Tibial artery (tissue), 4 donors: ENCODE results near the gene APBA2.

Experiments used
- DNase-seq, 2 donors: peaks; one replicate each; pipeline ENCODE4 v3.0.0-alpha.2; 2019
- H3K27ac ChIP-seq, 2 donors: fragments of 200-600 bp; sonication (generic) in 1 of 2; 1 replicate in 1 of 2; 2 replicates in 1 of 2; pipeline ENCODE4 v1.5.1; 2018 to 2019; ENCODE audit warnings: mild to moderate bottlenecking in 1 of 2
- H3K27me3 ChIP-seq, 2 donors: fragments of 200-600 bp; sonication (generic) in 1 of 2; one replicate each; pipeline versions ENCODE4 v1.5.1 to v1.6.0; 2016 to 2019
- H3K36me3 ChIP-seq, 3 donors: fragments of 200-600 bp; sonication (generic) in 2 of 3; one replicate each; pipeline ENCODE4 v1.5.1; 2016 to 2019; ENCODE audit warnings: mild to moderate bottlenecking in 2 of 3
- H3K4me1 ChIP-seq, 4 donors: fragments of 200-600 bp; sonication (generic) in 2 of 4; 1 replicate in 3 of 4; 2 replicates in 1 of 4; pipeline ENCODE4 v1.5.1; 2016 to 2019
- H3K4me3 ChIP-seq, 2 donors: fragments of 200-600 bp; sonication (generic) in 1 of 2; 1 replicate in 1 of 2; 2 replicates in 1 of 2; pipeline ENCODE4 v1.5.1; 2018 to 2019; ENCODE audit warnings: mild to moderate bottlenecking in 2 of 2
- H3K9me3 ChIP-seq, 3 donors: fragments of 200-600 bp; sonication (generic) in 1 of 3; one replicate each; pipeline ENCODE4 v1.5.1; 2016 to 2019
- CTCF ChIP-seq, 2 experiments: fragments of 200-600 bp in 1 of 2; fragments of 450-650 bp in 1 of 2; IDR thresholded peaks; one replicate each; pipeline ENCODE4 v1.5.1; 2017 to 2019; ENCODE audit warnings: antibody characterized with exemption in 2 of 2, mild to moderate bottlenecking in 1 of 2, moderate library complexity in 1 of 2
- intact Hi-C: fragments of 100-400 bp; cut with DNase I; formaldehyde crosslinking; loops from one replicate; pipeline ENCODE4 v1.15.0; 2023; ENCODE audit warnings: low total_unique reads

APBA2 gene

GRCh38 chr15:29061746-29062145, 176.0 kb downstream of the APBA2 start:
- H3K4me1 ChIP-seq = no peaks in the 10 kb centered on the region
- no peak overlapping the region for H3K4me3 ChIP-seq
- no peaks in the 10 kb centered on the region for H3K27me3 ChIP-seq
- no peaks in the 10 kb centered on the region for H3K9me3 ChIP-seq
- TF ChIP-seq CTCF (IDR thresholded peaks at IDR 0.05) = no peak
- intact Hi-C loops = no loop called here
- H3K27ac ChIP-seq = no peak overlapping the region
- H3K36me3 ChIP-seq = no peaks in the 10 kb centered on the region
- DNase-seq = no peak

DNA sequence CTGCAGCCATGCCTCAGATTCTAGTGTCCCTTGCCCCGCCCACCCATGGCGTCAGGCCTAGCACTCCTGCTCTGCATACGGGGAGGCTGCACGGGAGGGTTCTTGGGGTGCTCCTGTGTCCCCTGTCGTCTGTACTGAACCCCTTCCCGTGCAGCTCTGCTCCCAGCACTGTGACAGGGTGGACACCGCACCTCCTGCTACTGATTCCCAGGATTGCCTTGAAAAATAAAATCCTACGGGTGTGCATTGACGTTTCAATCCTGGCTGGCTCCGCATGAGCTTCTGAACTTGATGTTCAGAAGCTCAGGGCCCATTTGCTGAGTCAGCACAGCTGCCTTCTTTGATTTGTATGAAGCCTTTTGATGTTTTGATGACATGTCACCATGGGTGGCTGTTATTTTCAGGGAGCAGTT, 176.4 kb downstream of the APBA2 start:
- H3K4me3 ChIP-seq = no peak overlapping the region
- H3K27ac ChIP-seq = no peak overlapping the region
- H3K36me3 ChIP-seq = no peaks in the 10 kb centered on the region
- H3K27me3 ChIP-seq = no peaks in the 10 kb centered on the region
- intact Hi-C loops = no loop called here
- no peak for DNase-seq
- no peaks in the 10 kb centered on the region for H3K4me1 ChIP-seq
- TF ChIP-seq CTCF (IDR thresholded peaks at IDR 0.05) = no peak
- H3K9me3 ChIP-seq = no peaks in the 10 kb centered on the region

DNA sequence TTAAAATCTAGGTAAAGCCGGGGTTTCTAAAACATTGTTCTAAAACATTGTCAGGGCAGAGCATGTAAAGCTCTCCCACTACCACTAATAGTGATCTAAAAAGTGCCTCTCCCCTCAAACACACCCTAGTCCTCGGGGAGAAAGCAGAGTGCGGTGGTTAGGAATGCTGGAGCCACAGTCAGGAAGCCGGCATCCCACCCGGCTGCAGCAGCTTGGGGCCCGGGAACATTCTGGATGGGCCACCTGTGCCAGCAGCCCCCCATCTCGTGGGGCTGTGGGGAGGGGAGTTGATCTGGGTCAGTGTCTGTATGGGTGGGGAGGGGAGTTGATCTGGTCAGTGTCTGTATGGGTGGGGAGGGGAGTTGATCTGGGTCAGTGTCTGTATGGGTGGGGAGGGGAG, 176.9 kb downstream of the APBA2 start:
- intact Hi-C loops = no loop called here
- no peak for TF ChIP-seq CTCF (IDR thresholded peaks at IDR 0.05)
- H3K27ac ChIP-seq = no peak overlapping the region

GRCh38 chr15:29063646-29064045, 177.9 kb downstream of the APBA2 start:
- TF ChIP-seq CTCF (IDR thresholded peaks at IDR 0.05) = no peak
- intact Hi-C loops = no loop called here
- Histone ChIP-seq H3K27ac (no peak overlapping the region), H3K9me3 (no peaks in the 10 kb centered on the region), H3K4me3 (no peak overlapping the region), H3K4me1 (no peaks in the 10 kb centered on the region), H3K36me3 (no peaks in the 10 kb centered on the region), H3K27me3 (no peaks in the 10 kb centered on the region)
- DNase-seq = no peak

More for the DNA sequence above, 176.9 kb downstream of the APBA2 start:
- H3K4me1 ChIP-seq = no peaks in the 10 kb centered on the region
- no peaks in the 10 kb centered on the region for H3K9me3 ChIP-seq
- H3K36me3 ChIP-seq = no peaks in the 10 kb centered on the region
- no peak overlapping the region for H3K4me3 ChIP-seq
- no peaks in the 10 kb centered on the region for H3K27me3 ChIP-seq
- no peak for DNase-seq

- intact Hi-C loops = no loop called here
- H3K27ac ChIP-seq = no peak overlapping the region
- no peak for DNase-seq
- no peak for TF ChIP-seq CTCF (IDR thresholded peaks at IDR 0.05)
- H3K4me3 ChIP-seq = no peak overlapping the region
- H3K36me3 ChIP-seq = no peaks in the 10 kb centered on the region
- no peaks in the 10 kb centered on the region for H3K4me1 ChIP-seq
- no peaks in the 10 kb centered on the region for H3K27me3 ChIP-seq
- H3K9me3 ChIP-seq = no peaks in the 10 kb centered on the region
Observed at GRCh38 chr15:29064290-29064689, 178.5 kb downstream of the APBA2 start.

- DNase-seq = no peak
- TF ChIP-seq CTCF (IDR thresholded peaks at IDR 0.05) = no peak
- H3K4me1 ChIP-seq = no peaks in the 10 kb centered on the region
Observed at GRCh38 chr15:29064731-29065130, 179.0 kb downstream of the APBA2 start.

More at GRCh38 chr15:29064731-29065130, 179.0 kb downstream of the APBA2 start:
- Histone ChIP-seq H3K27me3 (no peaks in the 10 kb centered on the region), H3K27ac (no peak overlapping the region), H3K9me3 (peaks cover 0 to 3% (median 0%) of the 10 kb centered on the region in 3 donors), H3K4me3 (no peak overlapping the region), H3K36me3 (no peaks in the 10 kb centered on the region)
- intact Hi-C loops = no loop called here
